Ishikawa (cell line): ENCODE measurements around the gene TUBGCP2.

ENCODE experiments used
- CEBPB ChIP-seq: IDR thresholded peaks from 2 replicates; pipeline ENCODE4 v1.6.1; 2012
- CREB1 ChIP-seq: IDR thresholded peaks from 2 replicates; pipeline ENCODE4 v1.6.1; 2012; ENCODE audit warnings: low read depth
- EGR1 ChIP-seq: IDR thresholded peaks from 2 replicates; pipeline ENCODE4 v1.6.1; 2012
- EP300 ChIP-seq: IDR thresholded peaks from 2 replicates; pipeline ENCODE4 v1.6.1; 2012; ENCODE audit warnings: borderline replicate concordance
- FOXM1 ChIP-seq: IDR thresholded peaks from 2 replicates; pipeline ENCODE4 v1.6.1; 2012; ENCODE audit warnings: low read depth, borderline replicate concordance
- NFIC ChIP-seq: IDR thresholded peaks from 2 replicates; pipeline ENCODE4 v1.6.1; 2012
- RAD21 ChIP-seq: IDR thresholded peaks from 2 replicates; pipeline ENCODE4 v1.6.1; 2012; ENCODE audit warnings: low read depth
- TAF1 ChIP-seq: IDR thresholded peaks from 2 replicates; pipeline ENCODE4 v1.6.1; 2012; ENCODE audit warnings: low read depth, mild to moderate bottlenecking
- TCF12 ChIP-seq: IDR thresholded peaks from 2 replicates; pipeline ENCODE4 v1.6.1; 2012; ENCODE audit warnings: low read depth
- TEAD4 ChIP-seq: IDR thresholded peaks from 2 replicates; pipeline ENCODE4 v1.6.1; 2012
- USF1 ChIP-seq: IDR thresholded peaks from 2 replicates; pipeline ENCODE4 v1.6.1; 2012
- YY1 ChIP-seq: IDR thresholded peaks from 2 replicates; pipeline ENCODE4 v1.6.1; 2012; ENCODE audit warnings: low read depth
- ZBTB7A ChIP-seq: IDR thresholded peaks from 2 replicates; pipeline ENCODE4 v1.6.1; 2012; ENCODE audit warnings: low read depth
- TF ChIP-seq, protein P1 (sequence below): IDR thresholded peaks from 2 replicates; pipeline ENCODE4 v1.6.1; 2012
- TF ChIP-seq, protein P2 (sequence below): IDR thresholded peaks from 2 replicates; pipeline ENCODE4 v1.6.1; 2012; ENCODE audit warnings: low read depth, mild to moderate bottlenecking

The TUBGCP2 gene

GRCh38 chr10:133249094-133249780, 59.4 kb downstream of the TUBGCP2 start:
- TF ChIP-seq TCF12 (no peak), FOXM1 (no peak), USF1 (no peak), ZBTB7A (no peak), YY1 (no peak), EGR1 (no peak), EP300 (no peak), TEAD4 (no peak), NFIC (no peak), CREB1 (no peak), RAD21 (no peak), TAF1 (no peak), CEBPB (no peak)
- TF ChIP-seq, protein P1, sequence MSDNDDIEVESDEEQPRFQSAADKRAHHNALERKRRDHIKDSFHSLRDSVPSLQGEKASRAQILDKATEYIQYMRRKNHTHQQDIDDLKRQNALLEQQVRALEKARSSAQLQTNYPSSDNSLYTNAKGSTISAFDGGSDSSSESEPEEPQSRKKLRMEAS = no peak
- TF ChIP-seq, protein P2, sequence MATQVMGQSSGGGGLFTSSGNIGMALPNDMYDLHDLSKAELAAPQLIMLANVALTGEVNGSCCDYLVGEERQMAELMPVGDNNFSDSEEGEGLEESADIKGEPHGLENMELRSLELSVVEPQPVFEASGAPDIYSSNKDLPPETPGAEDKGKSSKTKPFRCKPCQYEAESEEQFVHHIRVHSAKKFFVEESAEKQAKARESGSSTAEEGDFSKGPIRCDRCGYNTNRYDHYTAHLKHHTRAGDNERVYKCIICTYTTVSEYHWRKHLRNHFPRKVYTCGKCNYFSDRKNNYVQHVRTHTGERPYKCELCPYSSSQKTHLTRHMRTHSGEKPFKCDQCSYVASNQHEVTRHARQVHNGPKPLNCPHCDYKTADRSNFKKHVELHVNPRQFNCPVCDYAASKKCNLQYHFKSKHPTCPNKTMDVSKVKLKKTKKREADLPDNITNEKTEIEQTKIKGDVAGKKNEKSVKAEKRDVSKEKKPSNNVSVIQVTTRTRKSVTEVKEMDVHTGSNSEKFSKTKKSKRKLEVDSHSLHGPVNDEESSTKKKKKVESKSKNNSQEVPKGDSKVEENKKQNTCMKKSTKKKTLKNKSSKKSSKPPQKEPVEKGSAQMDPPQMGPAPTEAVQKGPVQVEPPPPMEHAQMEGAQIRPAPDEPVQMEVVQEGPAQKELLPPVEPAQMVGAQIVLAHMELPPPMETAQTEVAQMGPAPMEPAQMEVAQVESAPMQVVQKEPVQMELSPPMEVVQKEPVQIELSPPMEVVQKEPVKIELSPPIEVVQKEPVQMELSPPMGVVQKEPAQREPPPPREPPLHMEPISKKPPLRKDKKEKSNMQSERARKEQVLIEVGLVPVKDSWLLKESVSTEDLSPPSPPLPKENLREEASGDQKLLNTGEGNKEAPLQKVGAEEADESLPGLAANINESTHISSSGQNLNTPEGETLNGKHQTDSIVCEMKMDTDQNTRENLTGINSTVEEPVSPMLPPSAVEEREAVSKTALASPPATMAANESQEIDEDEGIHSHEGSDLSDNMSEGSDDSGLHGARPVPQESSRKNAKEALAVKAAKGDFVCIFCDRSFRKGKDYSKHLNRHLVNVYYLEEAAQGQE = no peak

GRCh38 chr10:133248334-133248715, 60.3 kb downstream of the TUBGCP2 start:
- TF ChIP-seq CREB1 (no peak), RAD21 (no peak), EGR1 (no peak), TEAD4 (no peak), FOXM1 (no peak)
- TF ChIP-seq, protein P2 = no peak

GRCh38 chr10:133247681-133248333, 60.9 kb downstream of the TUBGCP2 start:
- TF ChIP-seq EP300 (no peak), NFIC (no peak), CREB1 (no peak), FOXM1 (no peak), ZBTB7A (no peak), YY1 (no peak), TCF12 (no peak), USF1 (no peak), EGR1 (no peak), CEBPB (no peak), TEAD4 (no peak), RAD21 (no peak), TAF1 (no peak)
- TF ChIP-seq, protein P1 = no peak
- TF ChIP-seq, protein P2 = no peak

- TF ChIP-seq NFIC (no peak), TAF1 (no peak), TEAD4 (no peak), EGR1 (no peak), TCF12 (no peak), CEBPB (no peak), ZBTB7A (no peak), YY1 (no peak), FOXM1 (no peak), CREB1 (no peak), EP300 (no peak), RAD21 (no peak)
- TF ChIP-seq, protein P2 = no peak
Observed at GRCh38 chr10:133246236-133246626, 62.4 kb downstream of the TUBGCP2 start.
